Renal cortical epithelial cell (primary cell): Measurements from ENCODE around the gene PTPN1. TPM values are rescaled to one million over a fixed set of nuclear protein-coding genes. Genes with fewer than 3 reads are reported as not detected.

Experiments
- DNase-seq: peaks from one replicate; pipeline ENCODE4 v3.0.0-alpha.2; 2011; ENCODE audit warnings: low read depth
- total RNA-seq: library from RNA; depleted of rRNA; stranded (reverse); fragments of >200 nt; gene quantifications from 2 replicates; pipeline ENCODE4 v1.2.3, GENCODE V29; 2014

Gene PTPN1
- total RNA-seq, 1 donor from 2014 or later, result 89.1 TPM

- DNase-seq, result no peak
These were observed 65.9 kb downstream of the PTPN1 start for GRCh38 chr20:50575865-50576720.

- DNase-seq, result no peak
These were observed 67.2 kb downstream of the PTPN1 start for GRCh38 chr20:50577175-50578018.

- DNase-seq, result no peak
These were observed 68.0 kb downstream of the PTPN1 start for GRCh38 chr20:50578061-50578777.

GRCh38 chr20:50578778-50579165 lies 68.6 kb downstream of the PTPN1 start:
- no peak for DNase-seq

GRCh38 chr20:50579511-50579910 lies 69.3 kb downstream of the PTPN1 start:
- no peak for DNase-seq

GRCh38 chr20:50580016-50580747 lies 70.0 kb downstream of the PTPN1 start:
- no peak for DNase-seq

- DNase-seq, result no peak
These were observed 70.8 kb downstream of the PTPN1 start for GRCh38 chr20:50580842-50581544.

- DNase-seq, result no peak
These were observed 71.9 kb downstream of the PTPN1 start for GRCh38 chr20:50582092-50582491.

- DNase-seq, result no peak
These were observed 72.5 kb downstream of the PTPN1 start for GRCh38 chr20:50582591-50583234.

- no peak for DNase-seq
These were observed 73.4 kb downstream of the PTPN1 start for GRCh38 chr20:50583442-50584150.

GRCh38 chr20:50584687-50585086 lies 74.5 kb downstream of the PTPN1 start:
- no peak for DNase-seq

- DNase-seq, result no peak
These were observed 75.0 kb downstream of the PTPN1 start for GRCh38 chr20:50585214-50585613.

- no peak for DNase-seq
These were observed 75.5 kb downstream of the PTPN1 start for GRCh38 chr20:50585678-50586077.

GRCh38 chr20:50586531-50587232 lies 76.5 kb downstream of the PTPN1 start:
- no peak for DNase-seq

GRCh38 chr20:50587291-50587961 lies 77.2 kb downstream of the PTPN1 start:
- DNase-seq, result no peak

- DNase-seq, result peak; percentile 47
These were observed 78.0 kb downstream of the PTPN1 start for GRCh38 chr20:50588034-50588736.

GRCh38 chr20:50589548-50590347 lies 79.6 kb downstream of the PTPN1 start:
- DNase-seq, result no peak
